Neural progenitor cell (in vitro differentiated cells): Measurements from ENCODE around the gene AGFG1.
"Not testable (repeated sequence)": the region's sequence is repeated elsewhere in the genome, so short reads cannot be mapped to it uniquely, and the experiment has no call there.

Experiments used
- EZH2 ChIP-seq: fragments of 200-600 bp; sonication (generic); IDR thresholded peaks from 2 replicates; pipeline ENCODE4 v1.6.1; 2017; ENCODE audit warnings: antibody characterized with exemption, mild to moderate bottlenecking, moderate library complexity
- TF ChIP-seq, protein P1 (sequence below): fragments of 200-600 bp; sonication (generic); IDR thresholded peaks from 2 replicates; pipeline ENCODE4 v1.5.1; 2017; ENCODE audit warnings: antibody characterized with exemption, mild to moderate bottlenecking

DNA sequence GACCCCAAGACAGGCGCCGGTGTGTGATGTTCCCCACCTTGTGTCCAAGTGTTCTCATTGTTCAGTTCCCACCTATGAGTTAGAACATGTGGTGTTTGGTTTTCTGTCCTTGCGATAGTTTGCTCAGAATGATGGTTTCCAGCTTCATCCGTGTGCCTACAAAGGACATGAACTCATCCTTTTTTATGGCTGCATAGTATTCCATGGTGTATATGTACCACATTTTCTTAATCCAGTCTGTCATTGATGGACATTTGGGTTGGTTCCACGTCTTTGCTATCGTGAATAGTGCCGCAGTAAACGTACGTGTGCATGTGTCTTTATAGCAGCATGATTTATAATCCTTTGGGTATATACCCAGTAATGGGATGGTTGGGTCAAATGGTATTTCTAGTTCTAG is 68.4 kb downstream of the AGFG1 start:
- TF ChIP-seq, protein P1, sequence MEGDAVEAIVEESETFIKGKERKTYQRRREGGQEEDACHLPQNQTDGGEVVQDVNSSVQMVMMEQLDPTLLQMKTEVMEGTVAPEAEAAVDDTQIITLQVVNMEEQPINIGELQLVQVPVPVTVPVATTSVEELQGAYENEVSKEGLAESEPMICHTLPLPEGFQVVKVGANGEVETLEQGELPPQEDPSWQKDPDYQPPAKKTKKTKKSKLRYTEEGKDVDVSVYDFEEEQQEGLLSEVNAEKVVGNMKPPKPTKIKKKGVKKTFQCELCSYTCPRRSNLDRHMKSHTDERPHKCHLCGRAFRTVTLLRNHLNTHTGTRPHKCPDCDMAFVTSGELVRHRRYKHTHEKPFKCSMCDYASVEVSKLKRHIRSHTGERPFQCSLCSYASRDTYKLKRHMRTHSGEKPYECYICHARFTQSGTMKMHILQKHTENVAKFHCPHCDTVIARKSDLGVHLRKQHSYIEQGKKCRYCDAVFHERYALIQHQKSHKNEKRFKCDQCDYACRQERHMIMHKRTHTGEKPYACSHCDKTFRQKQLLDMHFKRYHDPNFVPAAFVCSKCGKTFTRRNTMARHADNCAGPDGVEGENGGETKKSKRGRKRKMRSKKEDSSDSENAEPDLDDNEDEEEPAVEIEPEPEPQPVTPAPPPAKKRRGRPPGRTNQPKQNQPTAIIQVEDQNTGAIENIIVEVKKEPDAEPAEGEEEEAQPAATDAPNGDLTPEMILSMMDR, result not testable (repeated sequence)
- TF ChIP-seq EZH2, result not testable (repeated sequence)
